Sigmoid colon (tissue), 7 donors: Measurements from ENCODE around the gene TNS1. TPM values are rescaled to one million over a fixed set of nuclear protein-coding genes. Genes with fewer than 3 reads are reported as not detected.

Source experiments
- DNase-seq: peaks from one replicate; pipeline ENCODE4 v3.0.0-alpha.2; 2019
- H3K27ac ChIP-seq, 4 donors: fragments of 200-600 bp; sonication (generic); one replicate each; pipeline ENCODE4 v1.5.1; 2016 to 2019; ENCODE audit warnings: mild to moderate bottlenecking in 1 of 4
- H3K27me3 ChIP-seq, 3 donors: fragments of 200-600 bp; sonication (generic); one replicate each; pipeline ENCODE4 v1.5.1; 2019; ENCODE audit warnings: mild to moderate bottlenecking in 1 of 3
- H3K36me3 ChIP-seq, 4 donors: fragments of 200-600 bp; sonication (generic); one replicate each; pipeline ENCODE4 v1.5.1; 2016 to 2019
- H3K4me1 ChIP-seq, 4 donors: fragments of 200-600 bp; sonication (generic); one replicate each; pipeline ENCODE4 v1.5.1; 2017 to 2019
- H3K4me3 ChIP-seq, 4 donors: fragments of 200-600 bp; sonication (generic); one replicate each; pipeline ENCODE4 v1.5.1; 2017 to 2019; ENCODE audit warnings: mild to moderate bottlenecking in 2 of 4, moderate library complexity in 1 of 4
- H3K9me3 ChIP-seq, 4 donors: fragments of 200-600 bp in 3 of 4; sonication (generic) in 3 of 4; one replicate each; pipeline versions ENCODE4 v1.5.1 to v1.6.1; 2013 to 2019
- EP300 ChIP-seq, 4 donors: sonication (generic); formaldehyde crosslinking; IDR thresholded peaks; one replicate each; pipeline ENCODE4 v1.6.1; 2017; ENCODE audit warnings: antibody characterized with exemption in 4 of 4
- POLR2A ChIP-seq, 2 donors: fragments of 450-650 bp; IDR thresholded peaks; one replicate each; pipeline ENCODE4 v1.6.1; 2016; ENCODE audit warnings: antibody characterized with exemption in 2 of 2, mild to moderate bottlenecking in 2 of 2, moderate library complexity in 2 of 2
- POLR2AphosphoS5 ChIP-seq, 4 donors: sonication (generic); formaldehyde crosslinking; IDR thresholded peaks; one replicate each; pipeline ENCODE4 v1.6.1; 2017; ENCODE audit warnings: antibody characterized with exemption in 4 of 4
- WGBS, 2 donors: extraction: QIAGEN DNeasy Blood & Tissue Kit; methylation state at CpG; one replicate each; pipeline ENCODE4 v1.1.7; 2013; 5-methylcytosine and 5-hydroxymethylcytosine counted together
- intact Hi-C: fragments of 100-400 bp; cut with DNase I; formaldehyde crosslinking; loops from one replicate; pipeline ENCODE4 v1.15.1; 2023
- polyA plus RNA-seq, 3 donors: library from polyadenylated mRNA; stranded (reverse); fragments of 200-250 nt; gene quantifications; one replicate each; pipeline ENCODE4 v1.2.3, GENCODE V29; 2013
- total RNA-seq, 4 donors: library from RNA; depleted of rRNA; stranded (reverse); fragments of >200 nt; gene quantifications; one replicate each; pipeline ENCODE4 v1.1.0, GENCODE V29; 2016
- TF ChIP-seq, protein P1 (sequence below), 4 experiments: fragments of 450-650 bp in 3 of 4; fragments of 200-600 bp in 1 of 4; IDR thresholded peaks; one replicate each; pipeline ENCODE4 v1.5.1; 2016 to 2019; ENCODE audit warnings: antibody characterized with exemption in 4 of 4, mild to moderate bottlenecking in 3 of 4, moderate library complexity in 2 of 4
- donor health status: healthy with polysubstance abuse.
- donor health status: Bipolar disorder and iron deficiency.
- donor health status: healthy.

Gene TNS1
- total and polyA plus RNA-seq, 7 donors, result 3.7 to 1,607 (median 444) TPM

DNA sequence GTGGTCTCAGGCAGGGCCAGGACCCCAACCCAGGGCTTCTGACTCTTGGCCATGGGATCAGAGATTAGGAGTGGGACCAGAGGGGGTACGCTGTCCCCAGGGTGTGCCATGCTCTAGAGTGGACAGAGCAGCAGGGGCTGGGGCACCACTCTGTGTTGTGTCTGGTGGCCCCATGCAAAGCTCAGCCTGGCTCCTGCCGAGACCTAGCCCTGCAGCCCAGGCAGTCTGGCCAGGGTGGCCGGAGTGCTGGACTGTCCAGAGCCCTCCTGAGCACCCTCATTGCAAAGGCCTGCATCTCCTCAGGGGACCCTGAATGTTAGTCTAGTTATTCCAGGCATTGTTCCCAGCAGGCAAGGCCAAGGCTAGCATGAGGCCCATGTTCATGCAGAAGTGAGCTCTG is 162.3 kb downstream of the TNS1 start:
- peak overlapping the region; percentile 85 to 98 (median 92) for H3K27ac ChIP-seq
- H3K36me3 ChIP-seq, result peaks cover 17 to 55% (median 37%) of the 10 kb centered on the region in 4 donors
- H3K9me3 ChIP-seq, result peaks cover 0 to 2% (median 0%) of the 10 kb centered on the region in 4 donors
- H3K4me3 ChIP-seq, result no peak overlapping the region
- no peaks in the 10 kb centered on the region for H3K27me3 ChIP-seq
- 86 to 90% methylated on average over 3 of the region's 3 CpGs for WGBS, 2 donors
- intact Hi-C loops, result no loop called here
- H3K4me1 ChIP-seq, result peaks cover 0 to 100% (median 99%) of the 10 kb centered on the region in 4 donors
- DNase-seq, result no peak
- TF ChIP-seq POLR2A (IDR thresholded peaks at IDR 0.05) (no peak), POLR2AphosphoS5 (IDR thresholded peaks at IDR 0.05) (no peak), EP300 (IDR thresholded peaks at IDR 0.05) (no peak)
- TF ChIP-seq, protein P1, sequence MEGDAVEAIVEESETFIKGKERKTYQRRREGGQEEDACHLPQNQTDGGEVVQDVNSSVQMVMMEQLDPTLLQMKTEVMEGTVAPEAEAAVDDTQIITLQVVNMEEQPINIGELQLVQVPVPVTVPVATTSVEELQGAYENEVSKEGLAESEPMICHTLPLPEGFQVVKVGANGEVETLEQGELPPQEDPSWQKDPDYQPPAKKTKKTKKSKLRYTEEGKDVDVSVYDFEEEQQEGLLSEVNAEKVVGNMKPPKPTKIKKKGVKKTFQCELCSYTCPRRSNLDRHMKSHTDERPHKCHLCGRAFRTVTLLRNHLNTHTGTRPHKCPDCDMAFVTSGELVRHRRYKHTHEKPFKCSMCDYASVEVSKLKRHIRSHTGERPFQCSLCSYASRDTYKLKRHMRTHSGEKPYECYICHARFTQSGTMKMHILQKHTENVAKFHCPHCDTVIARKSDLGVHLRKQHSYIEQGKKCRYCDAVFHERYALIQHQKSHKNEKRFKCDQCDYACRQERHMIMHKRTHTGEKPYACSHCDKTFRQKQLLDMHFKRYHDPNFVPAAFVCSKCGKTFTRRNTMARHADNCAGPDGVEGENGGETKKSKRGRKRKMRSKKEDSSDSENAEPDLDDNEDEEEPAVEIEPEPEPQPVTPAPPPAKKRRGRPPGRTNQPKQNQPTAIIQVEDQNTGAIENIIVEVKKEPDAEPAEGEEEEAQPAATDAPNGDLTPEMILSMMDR (IDR thresholded peaks at IDR 0.05), result no peak

DNA sequence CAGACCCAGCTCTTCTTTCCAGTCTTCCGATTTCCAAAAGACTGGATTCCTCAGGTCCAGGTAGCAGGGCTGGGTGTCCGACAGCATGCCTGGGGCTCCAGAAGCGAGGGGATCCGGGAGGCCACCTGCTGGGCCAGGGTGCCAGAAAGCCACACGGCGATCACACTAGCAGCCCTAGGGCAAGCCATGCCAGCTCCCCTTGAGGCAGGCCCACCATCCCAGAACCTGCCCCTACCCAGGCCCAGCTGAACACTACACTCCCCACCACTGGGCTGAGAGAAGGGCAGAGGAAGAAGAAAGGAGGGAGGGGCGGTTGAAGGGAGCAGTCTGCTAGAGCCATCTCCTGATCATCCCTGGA is 163.1 kb downstream of the TNS1 start:
- H3K27ac ChIP-seq, result peak overlapping the region; percentile 85 to 98 (median 92)
- no peak overlapping the region for H3K4me3 ChIP-seq
- peaks cover 21 to 55% (median 37%) of the 10 kb centered on the region in 4 donors for H3K36me3 ChIP-seq
- TF ChIP-seq EP300 (IDR thresholded peaks at IDR 0.05) (no peak), POLR2A (IDR thresholded peaks at IDR 0.05) (no peak), POLR2AphosphoS5 (IDR thresholded peaks at IDR 0.05) (no peak)
- TF ChIP-seq, protein P1 (IDR thresholded peaks at IDR 0.05), result no peak
- DNase-seq, result no peak
- intact Hi-C loops, result no loop called here
- peaks cover 0 to 2% (median 0%) of the 10 kb centered on the region in 4 donors for H3K9me3 ChIP-seq
- WGBS, 2 donors, result 96 to 97% methylated on average over 7 of the region's 7 CpGs
- peaks cover 0 to 100% (median 99%) of the 10 kb centered on the region in 4 donors for H3K4me1 ChIP-seq
- H3K27me3 ChIP-seq, result no peaks in the 10 kb centered on the region

DNA sequence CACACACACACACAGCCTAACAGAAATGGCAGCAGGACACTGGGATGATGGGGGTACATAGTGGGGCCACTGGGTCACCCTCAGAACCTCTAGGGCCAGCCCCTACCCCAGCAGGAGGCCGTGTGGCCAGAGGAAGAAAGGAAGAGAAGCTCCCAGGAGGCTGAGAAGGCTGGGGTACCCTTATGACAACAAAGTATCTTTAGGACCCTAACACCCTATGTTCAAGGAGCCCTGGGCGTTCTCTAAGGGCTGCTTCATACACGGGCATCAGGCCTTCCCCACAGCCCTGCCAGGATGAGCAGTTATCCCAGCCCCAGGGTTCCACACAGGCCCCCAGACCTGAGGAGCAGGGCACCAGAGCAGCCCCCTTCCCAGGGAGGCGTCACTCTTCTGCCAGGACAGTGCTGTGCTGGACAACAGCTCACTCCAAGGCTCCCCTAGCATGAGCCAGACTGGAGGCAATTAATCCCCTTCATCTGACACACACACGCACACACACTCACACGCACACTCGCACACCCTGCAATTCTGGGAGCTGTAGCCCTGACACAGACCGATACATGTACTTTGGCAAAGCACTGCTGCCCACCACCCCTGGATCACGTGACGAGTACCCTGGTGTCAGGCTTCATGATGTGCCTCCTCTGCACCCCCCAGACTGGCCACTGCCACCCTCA is 163.6 kb downstream of the TNS1 start:
- Histone ChIP-seq H3K4me3 (no peak overlapping the region), H3K27me3 (no peaks in the 10 kb centered on the region), H3K36me3 (peaks cover 25 to 60% (median 37%) of the 10 kb centered on the region in 4 donors), H3K27ac (peak overlapping the region; percentile 85 to 98 (median 92)), H3K4me1 (peaks cover 0 to 100% (median 99%) of the 10 kb centered on the region in 4 donors), H3K9me3 (peaks cover 0 to under 1% (median 0%) of the 10 kb centered on the region in 4 donors)
- TF ChIP-seq, protein P1 (IDR thresholded peaks at IDR 0.05), result no peak
- TF ChIP-seq POLR2A (IDR thresholded peaks at IDR 0.05) (no peak), EP300 (IDR thresholded peaks at IDR 0.05) (no peak), POLR2AphosphoS5 (IDR thresholded peaks at IDR 0.05) (peak in 2 of 4 donors; percentile 36 to 46)
- no peak for DNase-seq
- WGBS, 2 donors, result 83 to 88% methylated on average over 10 of the region's 10 CpGs
- intact Hi-C loops, result no loop called here

DNA sequence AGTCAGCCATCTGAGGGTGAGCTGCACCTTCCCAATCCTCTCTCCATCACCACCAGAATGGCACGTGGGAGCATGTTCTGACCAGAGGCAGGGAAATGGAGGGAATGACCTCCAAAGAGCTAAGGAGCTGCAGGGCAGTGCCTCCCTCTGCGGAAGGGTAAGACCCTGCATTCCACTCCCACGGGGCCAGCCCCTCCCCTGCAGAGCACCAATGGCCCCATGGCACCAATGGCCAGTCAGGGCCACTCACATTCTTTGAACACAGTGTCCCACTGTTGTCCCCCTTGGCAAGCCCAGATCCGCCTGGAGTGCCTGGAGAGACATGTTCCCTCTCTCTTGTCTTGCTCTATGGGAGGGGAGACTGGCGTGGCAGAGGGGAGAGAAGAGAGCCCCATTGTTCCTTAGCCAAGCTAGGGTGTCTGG is 164.4 kb downstream of the TNS1 start:
- intact Hi-C loops, result no loop called here
- Histone ChIP-seq H3K4me1 (peaks cover 0 to 99% (median 99%) of the 10 kb centered on the region in 4 donors), H3K9me3 (no peaks in the 10 kb centered on the region), H3K27ac (peak overlapping the region; percentile 85 to 98 (median 92)), H3K27me3 (no peaks in the 10 kb centered on the region), H3K4me3 (no peak overlapping the region), H3K36me3 (peaks cover 30 to 68% (median 44%) of the 10 kb centered on the region in 4 donors)
- peak; percentile 86 for DNase-seq
- 74 to 80% methylated on average over 5 of the region's 5 CpGs for WGBS, 2 donors
- TF ChIP-seq POLR2A (IDR thresholded peaks at IDR 0.05) (no peak), EP300 (IDR thresholded peaks at IDR 0.05) (peak in 1 of 4 donors; percentile 55), POLR2AphosphoS5 (IDR thresholded peaks at IDR 0.05) (peak; percentile 56 to 74 (median 70))
- TF ChIP-seq, protein P1 (IDR thresholded peaks at IDR 0.05), result no peak
